GM12878 (cell line): ENCODE measurements around the gene NUP93. TPM values are rescaled to one million over a fixed set of nuclear protein-coding genes. Genes with fewer than 3 reads are reported as not detected.

ENCODE experiments used
- ATAC-seq: fragments of 200-7000 bp; cut with Tn5 transposase; 3 replicates; pipeline ENCODE4 v1.9.1; 2020; ENCODE audit warnings: mild to moderate bottlenecking, moderate library complexity
- BruUV-seq: library from RNA; stranded (reverse); fragments of 400-500 nt; replicated peaks from 2 replicates; lab custom pipeline; 2021; lab: Mats Ljungman, UMichigan
- CTCF ChIA-PET: fragments of 300-600 bp; sonication (Branson Sonifier 250); formaldehyde crosslinking; extraction: SDS; loops from one replicate; lab custom pipeline; 2021; ENCODE audit warnings: inconsistent platforms; lab: Yijun Ruan, JAX
- POLR2A ChIA-PET: fragments of 350-600 bp; formaldehyde crosslinking; extraction: SDS; loops from one replicate; lab custom pipeline; 2021; ENCODE audit warnings: inconsistent platforms; lab: Charles Lee
- RAD21 ChIA-PET: fragments of 300-600 bp; sonication (Branson Sonifier 250); formaldehyde crosslinking; loops from one replicate; lab custom pipeline; 2023; ENCODE audit warnings: antibody characterized with exemption; ENCODE audit not compliant: unreplicated experiment; lab: Charles Lee
- SMC1A ChIA-PET: fragments of 300-600 bp; sonication (Branson Sonifier 250); formaldehyde crosslinking; loops from one replicate; lab custom pipeline; 2023; ENCODE audit not compliant: unreplicated experiment, uncharacterized antibody; lab: Charles Lee
- DNase-seq: peaks from one replicate; pipeline ENCODE4 v3.0.0-alpha.2; 2011; ENCODE audit warnings: low read depth, low spot score
- FAIRE-seq: peaks from 3 replicates; lab custom pipeline; 2011; peaks lifted over from hg19 to GRCh38; lab: Jason Lieb, UNC
- H2AFZ ChIP-seq: 2 replicates; pipeline ENCODE4 v1.6.0; 2011; ENCODE audit warnings: low read depth, low read length, control low read depth; ENCODE audit not compliant: control insufficient read depth
- H3K27ac ChIP-seq: 2 replicates; pipeline ENCODE4 v1.5.1; 2011; ENCODE audit warnings: control low read depth; ENCODE audit not compliant: control insufficient read depth, insufficient read depth
- H3K27me3 ChIP-seq, 2 experiments: replicated peaks in 1 of 2; 2 replicates each; pipeline versions ENCODE4 v1.6.0 to v1.6.1; 2011; ENCODE audit warnings: low read length in 1 of 2; ENCODE audit not compliant: control insufficient read depth in 2 of 2, insufficient read depth in 2 of 2
- H3K36me3 ChIP-seq, 2 experiments: 2 replicates each; pipeline ENCODE4 v1.5.1; 2011; ENCODE audit warnings: low read length in 1 of 2; ENCODE audit not compliant: control insufficient read depth in 2 of 2, insufficient read depth in 2 of 2
- H3K4me1 ChIP-seq: 2 replicates; pipeline ENCODE4 v1.6.1; 2011; ENCODE audit warnings: mild to moderate bottlenecking, low read length, moderate library complexity, mixed read lengths; ENCODE audit not compliant: control insufficient read depth, insufficient read depth
- H3K4me2 ChIP-seq: 2 replicates; pipeline ENCODE4 v1.6.0; 2011; ENCODE audit warnings: control low read depth; ENCODE audit not compliant: control insufficient read depth, insufficient read depth
- H3K4me3 ChIP-seq: fragments of 200-600 bp; sonication (generic); 2 replicates; pipeline ENCODE4 v1.5.1; 2016
- H3K79me2 ChIP-seq: 2 replicates; pipeline ENCODE4 v1.6.0; 2011; ENCODE audit warnings: low read length; ENCODE audit not compliant: control insufficient read depth, insufficient read depth
- H3K9ac ChIP-seq: 2 replicates; pipeline ENCODE4 v1.8.0; 2011; ENCODE audit warnings: low read length, control low read depth, mixed read lengths; ENCODE audit not compliant: control insufficient read depth, insufficient read depth
- H3K9me3 ChIP-seq: replicated peaks from 3 replicates; pipeline ENCODE4 v1.5.1; 2011; ENCODE audit warnings: mild to moderate bottlenecking, low read length; ENCODE audit not compliant: control insufficient read depth, insufficient read depth
- H4K20me1 ChIP-seq: 2 replicates; pipeline ENCODE4 v1.6.0; 2011; ENCODE audit not compliant: control insufficient read depth, insufficient read depth
- ASH2L ChIP-seq: fragments of 300-600, 200-600 bp; sonication (generic); IDR thresholded peaks from 2 replicates; pipeline ENCODE4 v1.6.1; 2017; ENCODE audit warnings: low read depth, mild to moderate bottlenecking, borderline replicate concordance
- CBX5 ChIP-seq: sonication (generic); IDR thresholded peaks from 2 replicates; pipeline ENCODE4 v1.6.1; 2016; ENCODE audit warnings: low read depth, moderate library complexity, mild to moderate bottlenecking, inconsistent platforms
- DPF2 ChIP-seq: fragments of 450-650 bp; IDR thresholded peaks from 2 replicates; pipeline ENCODE4 v1.6.1; 2017; ENCODE audit warnings: mild to moderate bottlenecking
- E2F4 ChIP-seq: IDR thresholded peaks from 2 replicates; pipeline ENCODE4 v1.6.1; 2012; ENCODE audit warnings: low read depth, low read length, improper control_type of control experiment
- GABPA ChIP-seq: IDR thresholded peaks from 2 replicates; pipeline ENCODE4 v1.6.1; 2014; ENCODE audit warnings: antibody characterized with exemption, low read depth, mild to moderate bottlenecking, inconsistent platforms
- HDAC6 ChIP-seq: fragments of 200-600 bp; sonication (generic); IDR thresholded peaks from one replicate; pipeline ENCODE4 v1.8.0; 2017; ENCODE audit warnings: antibody characterized with exemption; ENCODE audit not compliant: unreplicated experiment
- IKZF1 ChIP-seq: fragments of 450-650 bp; conservative IDR thresholded peaks from 2 replicates; pipeline ENCODE4 v1.6.1; 2017; ENCODE audit warnings: antibody characterized with exemption, mild to moderate bottlenecking
- IKZF2 ChIP-seq, 2 experiments: fragments of 450-650 bp; IDR thresholded peaks; 2 replicates each; pipeline ENCODE4 v1.6.1; 2017; ENCODE audit warnings: mild to moderate bottlenecking in 2 of 2, moderate library complexity in 2 of 2
- MTA3 ChIP-seq: IDR thresholded peaks from 2 replicates; pipeline ENCODE4 v1.6.1; 2012; ENCODE audit warnings: low read length, inconsistent platforms, borderline replicate concordance
- MYC ChIP-seq: IDR thresholded peaks from 2 replicates; pipeline ENCODE4 v1.6.1; 2011; ENCODE audit warnings: mild to moderate bottlenecking, low read length, moderate library complexity, inconsistent platforms; ENCODE audit not compliant: insufficient read depth, insufficient replicate concordance, insufficient read length, severe bottlenecking
- POLR2A ChIP-seq: IDR thresholded peaks from 2 replicates; pipeline ENCODE4 v1.6.1; 2011; ENCODE audit warnings: low read depth, mild to moderate bottlenecking, low read length
- POLR2AphosphoS5 ChIP-seq: IDR thresholded peaks from 2 replicates; pipeline ENCODE4 v1.6.1; 2011; ENCODE audit warnings: mild to moderate bottlenecking, low read length, inconsistent platforms
- TBL1XR1 ChIP-seq: IDR thresholded peaks from 2 replicates; pipeline ENCODE4 v1.6.1; 2012; ENCODE audit warnings: low read depth, low read length, improper control_type of control experiment
- YY1 ChIP-seq: IDR thresholded peaks from 2 replicates; pipeline ENCODE4 v1.6.1; 2011; ENCODE audit warnings: low read depth, mild to moderate bottlenecking, low read length
- ZBTB40 ChIP-seq: fragments of 450-650 bp; IDR thresholded peaks from 2 replicates; pipeline ENCODE4 v1.6.1; 2016; ENCODE audit warnings: mild to moderate bottlenecking, moderate library complexity, borderline replicate concordance
- WGBS: methylation state at CpG from one replicate; pipeline ENCODE4 v1.1.6; 2016; ENCODE audit warnings: low lambda C conversion rate; ENCODE audit not compliant: insufficient replicate concordance, insufficient coverage; ENCODE audit errors: missing lambda C conversion rate; 5-methylcytosine and 5-hydroxymethylcytosine counted together
- in situ Hi-C: fragments of 300-500 bp; cut with MboI; formaldehyde crosslinking; loops from 9 replicates; pipeline ENCODE4 v1.14.3; 2018; ENCODE audit warnings: mixed read lengths
- intact Hi-C: fragments of 100-400 bp; cut with micrococcal nuclease; formaldehyde crosslinking; loops from one replicate; pipeline ENCODE4 v1.14.2; 2022; ENCODE audit not compliant: unreplicated experiment
- polyA plus RNA-seq, 11 experiments: library from polyadenylated mRNA; depleted of rRNA in 4 of 11; unstranded in 6 of 11; stranded (reverse) in 5 of 11; fragments of >200 nt; fragmentation: Nextera tagmentation in 4 of 11; fragmentation: Illumina TruSeq in 1 of 11; extraction: Ambion mirVana in 4 of 11; extraction: Trizol in 1 of 11; gene quantifications; 1 replicate in 1 of 11; 2 replicates in 10 of 11; pipeline versions ENCODE4 v1.2.1 to v1.2.3, GENCODE V29; 2011 to 2016; ENCODE audit warnings: inconsistent platforms in 2 of 11, missing spikeins in 2 of 11, low read depth in 1 of 11
- total RNA-seq, 4 experiments: library from RNA; depleted of rRNA in 3 of 4; stranded (reverse); fragments of >200 nt in 3 of 4; fragmentation: Illumina TruSeq in 1 of 4; extraction: Trizol in 1 of 4; gene quantifications; 2 replicates each; pipeline versions ENCODE4 v1.2.1 to v1.2.3, GENCODE V29; 2013 to 2021

NUP93 gene
- total and polyA plus RNA-seq, 10 of the 15 experiments (the other 5 are each of a cell fraction or from before 2014, with no cell fraction given), result 82.2 to 175 (median 101) TPM

- no peaks in the 10 kb centered on the region for H3K36me3 ChIP-seq
- FAIRE-seq (no peak), DNase-seq (no peak), ATAC-seq (no peak)
- no peak overlapping the region for H3K4me2 ChIP-seq
- TF ChIP-seq IKZF2 (IDR thresholded peaks at IDR 0.05) (no peak), IKZF1 (no peak), MTA3 (no peak), ASH2L (no peak), POLR2A (no peak), ZBTB40 (no peak), E2F4 (no peak), POLR2AphosphoS5 (no peak), TBL1XR1 (no peak), YY1 (no peak), DPF2 (no peak), MYC (no peak), HDAC6 (no peak), CBX5 (no peak), GABPA (no peak)
- H3K9me3 ChIP-seq, result no peaks in the 10 kb centered on the region; the same call in 2 of the 3 replicates
- WGBS, result 85% methylated on average over 1 of the region's 1 CpG
- BruUV-seq, result no TSS peak
- no peak overlapping the region for H3K27ac ChIP-seq
- H2AFZ ChIP-seq, result no peak overlapping the region
- intact Hi-C loops, result loop anchor here (10.0 kb wide), 1 partner anchor 386 kb away; no protein-coding TSS in a partner anchor
- no peaks in the 10 kb centered on the region for H4K20me1 ChIP-seq
- H3K4me1 ChIP-seq, result no peaks in the 10 kb centered on the region; the same call in 1 of the 2 replicates
- in situ Hi-C loops, result loop anchor here (5.0 kb wide), 1 partner anchor 188 kb away; no protein-coding TSS in a partner anchor
- H3K4me3 ChIP-seq, result no peak overlapping the region
- no peak overlapping the region for H3K9ac ChIP-seq
- ChIA-PET CTCF (interaction anchor here (0.6 to 4.6 kb wide), 21 partner anchors 14 to 344 kb away, joined by 3 to 90 read pairs (median 12); partner anchors contain the start of gene MT2A), RAD21 (interaction anchor here (0.6 to 4.7 kb wide), 11 partner anchors 16 to 249 kb away, joined by 3 to 66 read pairs (median 10); partner anchors contain the start of genes NUDT21 and OGFOD1), POLR2A (interaction anchor here (0.5 to 1.0 kb wide), 4 partner anchors 30 to 375 kb away, joined by 3 read pairs; partner anchors contain the start of gene MT1E), SMC1A (interaction anchor here (0.6 to 4.6 kb wide), 21 partner anchors 15 to 859 kb away, joined by 3 to 67 read pairs (median 6); partner anchors contain the start of gene MT1X)
- H3K27me3 ChIP-seq, result no peaks in the 10 kb centered on the region; a peak in 2 of 4 replicates
- H3K79me2 ChIP-seq, result no peaks in the 10 kb centered on the region
These were observed 29.3 kb upstream of the NUP93 start for GRCh38 chr16:56700631-56701030.
